ENCODE data around the gene MAGI1. TPM values are rescaled to one million over a fixed set of nuclear protein-coding genes. Genes with fewer than 3 reads are reported as not detected.

MAGI1 gene
- total and polyA plus RNA-seq, 4 donors = 9.9 to 88.1 (median 24.6) TPM

- Histone ChIP-seq H3K36me3 (ENCODE audit: control insufficient read depth in 4 of 4, insufficient read depth in 4 of 4, low read length in 4 of 4) (no peaks in the 10 kb centered on the region), H3K9ac (ENCODE audit: insufficient read depth in 1 of 2, low read length in 2 of 2) (no peak overlapping the region), H3K27ac (ENCODE audit: low read depth in 1 of 2, low read length in 1 of 2) (peak overlapping the region in 1 of 2 donors; percentile 45), H3K9me3 (ENCODE audit: control insufficient read depth in 4 of 4, insufficient read depth in 3 of 4, low read length in 3 of 4) (no peaks in the 10 kb centered on the region), H3K4me3 (no peak overlapping the region), H3K27me3 (ENCODE audit: control insufficient read depth in 3 of 3, insufficient read depth in 3 of 3, low read length in 2 of 3) (no peaks in the 10 kb centered on the region), H3K4me1 (ENCODE audit: control insufficient read depth in 5 of 5, insufficient read depth in 5 of 5, low read length in 5 of 5) (peaks cover 0 to 16% (median 0%) of the 10 kb centered on the region in 5 donors)
- ATAC-seq (ENCODE audit: insufficient read depth, low FRiP score) = no peak
- no peak for DNase-seq
- TF ChIP-seq CTCF (IDR thresholded peaks at IDR 0.05; ENCODE audit: control extremely low read depth, extremely low read depth) = no peak
- WGBS, 2 donors = 68 to 69% methylated on average over 4 of the region's 4 CpGs
Observed at GRCh38 chr3:65938676-65939075, 100.0 kb downstream of the MAGI1 start.

- ATAC-seq (ENCODE audit: insufficient read depth, low FRiP score) (no peak), DNase-seq (no peak)
- Histone ChIP-seq H3K9ac (ENCODE audit: insufficient read depth in 1 of 2, low read length in 2 of 2) (no peak overlapping the region), H3K4me1 (ENCODE audit: control insufficient read depth in 5 of 5, insufficient read depth in 5 of 5, low read length in 5 of 5) (peaks cover 0 to 16% (median 0%) of the 10 kb centered on the region in 5 donors), H3K9me3 (ENCODE audit: control insufficient read depth in 4 of 4, insufficient read depth in 3 of 4, low read length in 3 of 4) (peaks cover 0 to 2% (median 0%) of the 10 kb centered on the region in 4 donors), H3K27ac (ENCODE audit: low read depth in 1 of 2, low read length in 1 of 2) (peak overlapping the region in 1 of 2 donors; percentile 45), H3K4me3 (no peak overlapping the region), H3K36me3 (ENCODE audit: control insufficient read depth in 4 of 4, insufficient read depth in 4 of 4, low read length in 4 of 4) (no peaks in the 10 kb centered on the region), H3K27me3 (ENCODE audit: control insufficient read depth in 3 of 3, insufficient read depth in 3 of 3, low read length in 2 of 3) (no peaks in the 10 kb centered on the region)
- no peak for TF ChIP-seq CTCF (IDR thresholded peaks at IDR 0.05; ENCODE audit: control extremely low read depth, extremely low read depth)
- 66 to 86% methylated on average over 1 of the region's 1 CpG for WGBS, 2 donors
Observed at GRCh38 chr3:65938147-65938546, 100.6 kb downstream of the MAGI1 start.

- no peaks in the 10 kb centered on the region for H3K36me3 ChIP-seq (ENCODE audit: control insufficient read depth in 4 of 4, insufficient read depth in 4 of 4, low read length in 4 of 4)
- H3K9me3 ChIP-seq (ENCODE audit: control insufficient read depth in 4 of 4, insufficient read depth in 3 of 4, low read length in 3 of 4) = peaks cover 0 to 3% (median 0%) of the 10 kb centered on the region in 4 donors
- H3K9ac ChIP-seq (ENCODE audit: insufficient read depth in 1 of 2, low read length in 2 of 2) = no peak overlapping the region
- H3K4me1 ChIP-seq (ENCODE audit: control insufficient read depth in 5 of 5, insufficient read depth in 5 of 5, low read length in 5 of 5) = peaks cover 0 to 16% (median 0%) of the 10 kb centered on the region in 5 donors
- no peak for TF ChIP-seq CTCF (IDR thresholded peaks at IDR 0.05; ENCODE audit: control extremely low read depth, extremely low read depth)
- 9 to 19% methylated on average over 5 of the region's 5 CpGs for WGBS, 2 donors
- H3K27ac ChIP-seq (ENCODE audit: low read depth in 1 of 2, low read length in 1 of 2) = peak overlapping the region; percentile 0 to 29
- no peaks in the 10 kb centered on the region for H3K27me3 ChIP-seq (ENCODE audit: control insufficient read depth in 3 of 3, insufficient read depth in 3 of 3, low read length in 2 of 3)
- ATAC-seq (ENCODE audit: insufficient read depth, low FRiP score) (peak; percentile 17), DNase-seq (peak in 1 of 3 donors; percentile 44)
- H3K4me3 ChIP-seq = no peak overlapping the region
Observed at GRCh38 chr3:65936908-65937638, 101.6 kb downstream of the MAGI1 start.

Data from lung (tissue), 12 donors.